ENCODE data around the gene HAGH.
"Not testable (repeated sequence)": the region's sequence is repeated elsewhere in the genome, so short reads cannot be mapped to it uniquely, and the experiment has no call there.

Gene HAGH

GRCh38 chr16:1826691-1827573, at the start of gene HAGH, which contains the start of gene FAHD1:
TSS of gene HAGH (minus strand) at chr16:1826825. CDS start at chr16:1826787, 38 bp downstream.
TSS of gene FAHD1 (plus strand) at chr16:1827206. CDS start at chr16:1827239, 33 bp downstream.
- peak; percentile 87 to 99 for DNase-seq

GRCh38 chr16:1876066-1876465, 49.4 kb upstream of the HAGH start:
- not testable (repeated sequence) for DNase-seq

- DNase-seq: no peak
Observed at GRCh38 chr16:1874854-1875253, 48.2 kb upstream of the HAGH start.

- DNase-seq: peak; percentile 89 to 92
Observed at GRCh38 chr16:1871974-1872635, 45.5 kb upstream of the HAGH start, which contains the start of gene MEIOB. TSS of gene MEIOB (minus strand) at chr16:1872164. CDS start at chr16:1868175, 3,989 bp downstream.

GRCh38 chr16:1870365-1871082, 43.9 kb upstream of the HAGH start:
- DNase-seq: no peak

GRCh38 chr16:1865902-1866690, 39.5 kb upstream of the HAGH start:
- no peak for DNase-seq

- DNase-seq: no peak
Observed at GRCh38 chr16:1863681-1864460, 37.2 kb upstream of the HAGH start.

GRCh38 chr16:1862394-1862793, 35.8 kb upstream of the HAGH start:
- DNase-seq: no peak

GRCh38 chr16:1861730-1862129, 35.1 kb upstream of the HAGH start:
- no peak for DNase-seq

- DNase-seq: no peak
Observed at GRCh38 chr16:1859650-1860049, 33.0 kb upstream of the HAGH start.

GRCh38 chr16:1858189-1858865, 31.7 kb upstream of the HAGH start:
- DNase-seq: no peak

- no peak for DNase-seq
Observed at GRCh38 chr16:1857433-1858097, 30.9 kb upstream of the HAGH start.

- no peak for DNase-seq
Observed at GRCh38 chr16:1851793-1852192, 25.2 kb upstream of the HAGH start.

- DNase-seq: no peak
Observed at GRCh38 chr16:1850981-1851380, 24.4 kb upstream of the HAGH start.

- DNase-seq: no peak
Observed at GRCh38 chr16:1846416-1846815, 19.8 kb upstream of the HAGH start.

GRCh38 chr16:1845985-1846384, 19.4 kb upstream of the HAGH start:
- no peak for DNase-seq

- DNase-seq: no peak
Observed at GRCh38 chr16:1839554-1839953, 12.9 kb upstream of the HAGH start.

- DNase-seq: no peak
Observed at GRCh38 chr16:1834096-1834495, 7.5 kb upstream of the HAGH start.

GRCh38 chr16:1832838-1833454, 6.3 kb upstream of the HAGH start:
- peak; percentile 10 to 30 for DNase-seq

Measured in NCI-H187 (cell line).